Endodermal cell (in vitro differentiated cells): ENCODE measurements around the gene PRMT5. TPM values are rescaled to one million over a fixed set of nuclear protein-coding genes. Genes with fewer than 3 reads are reported as not detected.
A peak's percentile ranks its signal among the peaks of the same experiment; 100 is the strongest.
"Not testable (repeated sequence)": the region's sequence is repeated elsewhere in the genome, so short reads cannot be mapped to it uniquely, and the experiment has no call there.

Source experiments
- DNase-seq: peaks from one replicate; pipeline ENCODE4 v3.0.0-alpha.2; 2017
- H3K27ac ChIP-seq: 2 replicates; pipeline ENCODE4 v1.5.1; 2013; ENCODE audit warnings: mild to moderate bottlenecking, low read depth, low read length, moderate library complexity
- H3K27me3 ChIP-seq: 2 replicates; pipeline ENCODE4 v1.6.1; 2013; ENCODE audit warnings: mild to moderate bottlenecking, low read length, moderate library complexity; ENCODE audit not compliant: insufficient read depth, control insufficient read depth, poor library complexity, severe bottlenecking
- H3K36me3 ChIP-seq: 2 replicates; pipeline ENCODE4 v1.7.0; 2013; ENCODE audit warnings: mild to moderate bottlenecking, low read length, moderate library complexity; ENCODE audit not compliant: control insufficient read depth, insufficient read depth
- H3K4me1 ChIP-seq: one replicate; pipeline ENCODE4 v1.7.0; 2013; ENCODE audit warnings: low read length; ENCODE audit not compliant: control insufficient read depth, insufficient read depth
- H3K4me3 ChIP-seq: 2 replicates; pipeline ENCODE4 v1.5.1; 2013; ENCODE audit warnings: mild to moderate bottlenecking, low read length, moderate library complexity
- H3K9ac ChIP-seq: 2 replicates; pipeline ENCODE4 v1.6.1; 2013; ENCODE audit warnings: mild to moderate bottlenecking, low read length, moderate library complexity; ENCODE audit not compliant: poor library complexity, severe bottlenecking; ENCODE audit errors: extremely low read depth
- H3K9me3 ChIP-seq: 2 replicates; pipeline ENCODE4 v1.6.1; 2013; ENCODE audit warnings: mild to moderate bottlenecking, low read length, moderate library complexity; ENCODE audit not compliant: control insufficient read depth
- H3K27ac Mint-ChIP-seq: 2 replicates; pipeline ENCODE4 v1.8.0; 2020; ENCODE audit warnings: mixed read lengths
- H3K27me3 Mint-ChIP-seq: 2 replicates; pipeline ENCODE4 v1.8.0; 2021; ENCODE audit warnings: mild to moderate bottlenecking, mixed read lengths; ENCODE audit not compliant: insufficient read depth
- H3K36me3 Mint-ChIP-seq: 2 replicates; pipeline ENCODE4 v1.8.0; 2020; ENCODE audit warnings: low read depth, mixed read lengths
- H3K4me1 Mint-ChIP-seq: 2 replicates; pipeline ENCODE4 v1.8.0; 2020; ENCODE audit warnings: mixed read lengths
- H3K4me3 Mint-ChIP-seq: 2 replicates; pipeline ENCODE4 v1.8.0; 2020; ENCODE audit warnings: mild to moderate bottlenecking, moderate library complexity, mixed read lengths
- H3K9me3 Mint-ChIP-seq: 2 replicates; pipeline ENCODE4 v1.8.0; 2020; ENCODE audit warnings: mild to moderate bottlenecking, mixed read lengths
- WGBS, 2 experiments: methylation state at CpG; one replicate each; pipeline versions ENCODE4 v1.1.5 to v1.1.7; 2013; ENCODE audit warnings: missing lambda C conversion rate in 2 of 2, mixed read lengths in 1 of 2; ENCODE audit not compliant: insufficient coverage in 1 of 2, insufficient read length in 1 of 2; 5-methylcytosine and 5-hydroxymethylcytosine counted together
- total RNA-seq, 2 donors: library from RNA; stranded (reverse); fragmentation: NEBNext Ultra II Directional in 1 of 2; extraction: Animal tissue kit (Norgen Biotek cat#: 25700) in 1 of 2; gene quantifications; 2 replicates in 1 of 2; 3 replicates in 1 of 2; pipeline ENCODE4 v1.2.1, GENCODE V29; 2021
- TF ChIP-seq, protein P1 (sequence below): fragments of 200-600 bp; sonication (generic); conservative IDR thresholded peaks from 2 replicates; pipeline ENCODE4 v1.5.0; 2021; ENCODE audit warnings: antibody characterized with exemption, mild to moderate bottlenecking

The PRMT5 gene
- total RNA-seq, 2 donors from 2014 or later, result 111 to 112 TPM

GRCh38 chr14:22918804-22919600 is 10.2 kb downstream of the PRMT5 start, which contains the start of gene RBM23:
RBM23 (minus strand) TSS chr14:22919149.
- H3K27ac Mint-ChIP-seq, result peak within 1 kb of the TSS; percentile 100
- Histone ChIP-seq H3K27me3 (no peaks in the 10 kb centered on the region), H3K4me1 (peaks cover 7% of the 10 kb centered on the region), H3K36me3 (peaks cover 54% of the 10 kb centered on the region), H3K9ac (peak within 1 kb of the TSS; percentile 94), H3K9me3 (no peaks in the 10 kb centered on the region), H3K4me3 (peak within 1 kb of the TSS; percentile 94), H3K27ac (peak within 1 kb of the TSS; percentile 99)
- peaks cover 19% of the 10 kb centered on the region for H3K4me1 Mint-ChIP-seq
- peaks cover 57% of the 10 kb centered on the region for H3K36me3 Mint-ChIP-seq
- WGBS, 2 experiments, result 0 to 2% methylated on average over 31 to 46 of the region's 46 CpGs
- TF ChIP-seq, protein P1, sequence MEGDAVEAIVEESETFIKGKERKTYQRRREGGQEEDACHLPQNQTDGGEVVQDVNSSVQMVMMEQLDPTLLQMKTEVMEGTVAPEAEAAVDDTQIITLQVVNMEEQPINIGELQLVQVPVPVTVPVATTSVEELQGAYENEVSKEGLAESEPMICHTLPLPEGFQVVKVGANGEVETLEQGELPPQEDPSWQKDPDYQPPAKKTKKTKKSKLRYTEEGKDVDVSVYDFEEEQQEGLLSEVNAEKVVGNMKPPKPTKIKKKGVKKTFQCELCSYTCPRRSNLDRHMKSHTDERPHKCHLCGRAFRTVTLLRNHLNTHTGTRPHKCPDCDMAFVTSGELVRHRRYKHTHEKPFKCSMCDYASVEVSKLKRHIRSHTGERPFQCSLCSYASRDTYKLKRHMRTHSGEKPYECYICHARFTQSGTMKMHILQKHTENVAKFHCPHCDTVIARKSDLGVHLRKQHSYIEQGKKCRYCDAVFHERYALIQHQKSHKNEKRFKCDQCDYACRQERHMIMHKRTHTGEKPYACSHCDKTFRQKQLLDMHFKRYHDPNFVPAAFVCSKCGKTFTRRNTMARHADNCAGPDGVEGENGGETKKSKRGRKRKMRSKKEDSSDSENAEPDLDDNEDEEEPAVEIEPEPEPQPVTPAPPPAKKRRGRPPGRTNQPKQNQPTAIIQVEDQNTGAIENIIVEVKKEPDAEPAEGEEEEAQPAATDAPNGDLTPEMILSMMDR, result no peak
- peak within 1 kb of the TSS; percentile 94 for H3K4me3 Mint-ChIP-seq
- peak; percentile 99 for DNase-seq
- no peaks in the 10 kb centered on the region for H3K27me3 Mint-ChIP-seq
- no peaks in the 10 kb centered on the region for H3K9me3 Mint-ChIP-seq

GRCh38 chr14:22915886-22916521 is 13.2 kb downstream of the PRMT5 start:
- Mint-ChIP-seq H3K9me3 (no peaks in the 10 kb centered on the region), H3K4me3 (no peak overlapping the region), H3K4me1 (peaks cover 19% of the 10 kb centered on the region), H3K27ac (no peak overlapping the region), H3K36me3 (peaks cover 47% of the 10 kb centered on the region), H3K27me3 (no peaks in the 10 kb centered on the region)
- no peak overlapping the region for H3K4me3 ChIP-seq
- no peak overlapping the region for H3K9ac ChIP-seq
- H3K36me3 ChIP-seq, result peaks cover 28% of the 10 kb centered on the region
- no peaks in the 10 kb centered on the region for H3K27me3 ChIP-seq
- H3K4me1 ChIP-seq, result peaks cover 7% of the 10 kb centered on the region
- H3K9me3 ChIP-seq, result no peaks in the 10 kb centered on the region
- no peak for DNase-seq
- TF ChIP-seq, protein P1, result no peak
- H3K27ac ChIP-seq, result no peak overlapping the region
- 89 to 95% methylated on average over 6 to 8 of the region's 8 CpGs for WGBS, 2 experiments

- not testable (repeated sequence) for H3K9me3 ChIP-seq, H3K27ac Mint-ChIP-seq, H3K27ac ChIP-seq, H3K9ac ChIP-seq, H3K4me3 Mint-ChIP-seq, H3K4me3 ChIP-seq, H3K9me3 Mint-ChIP-seq, H3K27me3 ChIP-seq, H3K4me1 ChIP-seq, H3K27me3 Mint-ChIP-seq, DNase-seq
- Mint-ChIP-seq H3K36me3 (peaks cover 39% of the 10 kb centered on the region), H3K4me1 (peaks cover 13% of the 10 kb centered on the region)
- H3K36me3 ChIP-seq, result peaks cover 21% of the 10 kb centered on the region
- 92 to 97% methylated on average over 4 of the region's 4 CpGs for WGBS, 2 experiments
Measured at GRCh38 chr14:22914836-22915235, 14.3 kb downstream of the PRMT5 start.
